Measurements from ENCODE around the gene GABRA1. TPM values are rescaled to one million over a fixed set of nuclear protein-coding genes. Genes with fewer than 3 reads are reported as not detected.

GABRA1 gene
- total RNA-seq, 1 experiment from 2014 or later: 0.57 TPM

GRCh38 chr5:161946911-161947310, 99.0 kb downstream of the GABRA1 start (continued):
- TF ChIP-seq GTF2I (CRISPR knock-in tag; conservative IDR thresholded peaks at IDR 0.05): no peak
- no peak for TF ChIP-seq USF1 (CRISPR knock-in tag; IDR thresholded peaks at IDR 0.05)
- TF ChIP-seq NFATC4 (CRISPR knock-in tag; IDR thresholded peaks at IDR 0.05): no peak
- no peak for TF ChIP-seq MAX (CRISPR knock-in tag; IDR thresholded peaks at IDR 0.05)
- TF ChIP-seq FOXP1 (CRISPR knock-in tag; IDR thresholded peaks at IDR 0.05; ENCODE audit: borderline replicate concordance): no peak
- no peak for TF ChIP-seq ZNF671 (CRISPR knock-in tag; IDR thresholded peaks at IDR 0.05)
- TF ChIP-seq ATF6 (CRISPR knock-in tag; IDR thresholded peaks at IDR 0.05): no peak
- TF ChIP-seq ZNF219 (CRISPR knock-in tag; IDR thresholded peaks at IDR 0.05; ENCODE audit: borderline replicate concordance): no peak
- no peak for TF ChIP-seq ZNF532 (CRISPR knock-in tag; IDR thresholded peaks at IDR 0.05; ENCODE audit: borderline replicate concordance)
- no peak for TF ChIP-seq CDX4 (CRISPR knock-in tag; IDR thresholded peaks at IDR 0.05; ENCODE audit: borderline replicate concordance)

Other genes starting within 250 kb of the GABRA1 start
- not detected in 3 replicates for gene GABRA6, start 162.4 kb upstream of the GABRA1 start, total RNA-seq (2021)
- gene GABRG2, start 219.7 kb downstream of the GABRA1 start, total RNA-seq (2021): 3.4 to 4.0 TPM (median 3.7 TPM) in 3 replicates